Esophagus squamous epithelium (tissue), 4 donors: ENCODE measurements around the gene UNC79.

Experiments
- CTCF ChIP-seq, 6 experiments: fragments of 450-650 bp in 4 of 6; fragments of 200-600 bp in 2 of 6; sonication (generic) in 2 of 6; IDR thresholded peaks; one replicate each; pipeline ENCODE4 v1.5.1; 2016 to 2019; ENCODE audit warnings: antibody characterized with exemption in 6 of 6, mild to moderate bottlenecking in 4 of 6, moderate library complexity in 4 of 6
- POLR2A ChIP-seq, 4 donors: fragments of 450-650 bp; IDR thresholded peaks; one replicate each; pipeline ENCODE4 v1.6.1; 2017; ENCODE audit warnings: antibody characterized with exemption in 4 of 4, mild to moderate bottlenecking in 4 of 4, moderate library complexity in 3 of 4

DNA sequence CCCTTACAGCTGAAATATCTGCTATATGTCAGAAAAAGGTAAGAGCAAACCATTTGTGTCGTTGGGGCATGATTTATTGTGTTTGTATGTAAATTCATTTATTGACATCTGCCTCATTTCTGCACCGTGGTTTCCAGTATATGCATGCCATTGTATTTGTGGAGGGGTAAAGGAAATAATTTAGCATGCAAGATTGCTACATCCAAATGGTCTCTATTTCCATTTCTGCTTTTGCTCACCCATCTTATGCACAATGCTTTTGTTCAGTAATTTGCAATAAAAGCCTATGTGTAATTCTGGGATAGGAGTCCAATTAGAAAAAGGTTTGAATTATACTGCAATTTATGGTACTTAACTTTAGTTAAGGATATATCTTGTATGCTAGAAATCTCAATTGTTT lies 101.8 kb downstream of the UNC79 start:
- no peak for TF ChIP-seq POLR2A (IDR thresholded peaks at IDR 0.05)
- TF ChIP-seq CTCF (IDR thresholded peaks at IDR 0.05), result no peak
